Osteocyte (in vitro differentiated cells): ENCODE measurements around the gene CDC25B. TPM values are rescaled to one million over a fixed set of nuclear protein-coding genes. Genes with fewer than 3 reads are reported as not detected.
"Not testable (repeated sequence)": the region's sequence is repeated elsewhere in the genome, so short reads cannot be mapped to it uniquely, and the experiment has no call there.

Experiments used
- DNase-seq: peaks from one replicate; pipeline ENCODE4 v3.0.0; 2021; ENCODE audit warnings: mixed read lengths; ENCODE audit not compliant: unreplicated experiment; ENCODE audit errors: extremely low spot score
- H3K27ac Mint-ChIP-seq: one replicate; pipeline ENCODE4 v1.8.0; 2021; ENCODE audit warnings: mild to moderate bottlenecking, mixed read lengths; ENCODE audit not compliant: unreplicated experiment
- H3K27me3 Mint-ChIP-seq: one replicate; pipeline ENCODE4 v1.8.0; 2021; ENCODE audit warnings: mixed read lengths; ENCODE audit not compliant: unreplicated experiment
- H3K36me3 Mint-ChIP-seq: one replicate; pipeline ENCODE4 v1.8.0; 2021; ENCODE audit warnings: mixed read lengths; ENCODE audit not compliant: unreplicated experiment
- H3K4me1 Mint-ChIP-seq: one replicate; pipeline ENCODE4 v1.8.0; 2021; ENCODE audit warnings: mixed read lengths; ENCODE audit not compliant: unreplicated experiment
- H3K4me3 Mint-ChIP-seq: one replicate; pipeline ENCODE4 v1.8.0; 2021; ENCODE audit warnings: mild to moderate bottlenecking, moderate library complexity, mixed read lengths; ENCODE audit not compliant: unreplicated experiment
- H3K9me3 Mint-ChIP-seq: one replicate; pipeline ENCODE4 v1.8.0; 2021; ENCODE audit warnings: mixed read lengths; ENCODE audit not compliant: unreplicated experiment
- total RNA-seq: library from RNA; stranded (reverse); gene quantifications from 2 replicates; pipeline ENCODE4 v1.2.1, GENCODE V29; 2021
- TF ChIP-seq, protein P1 (sequence below): fragments of 200-600 bp; sonication (generic); IDR thresholded peaks from 2 replicates; pipeline ENCODE4 v1.5.0; 2021; ENCODE audit warnings: antibody characterized with exemption, mild to moderate bottlenecking, moderate library complexity

CDC25B gene
- total RNA-seq, 1 donor from 2014 or later = 197 TPM

GRCh38 chr20:3821996-3822395 is 25.9 kb downstream of the CDC25B start:
- peaks cover 32% of the 10 kb centered on the region for H3K4me1 Mint-ChIP-seq
- H3K27ac Mint-ChIP-seq = peak overlapping the region; percentile 98
- peaks cover 9% of the 10 kb centered on the region for H3K36me3 Mint-ChIP-seq
- no peaks in the 10 kb centered on the region for H3K9me3 Mint-ChIP-seq
- TF ChIP-seq, protein P1, sequence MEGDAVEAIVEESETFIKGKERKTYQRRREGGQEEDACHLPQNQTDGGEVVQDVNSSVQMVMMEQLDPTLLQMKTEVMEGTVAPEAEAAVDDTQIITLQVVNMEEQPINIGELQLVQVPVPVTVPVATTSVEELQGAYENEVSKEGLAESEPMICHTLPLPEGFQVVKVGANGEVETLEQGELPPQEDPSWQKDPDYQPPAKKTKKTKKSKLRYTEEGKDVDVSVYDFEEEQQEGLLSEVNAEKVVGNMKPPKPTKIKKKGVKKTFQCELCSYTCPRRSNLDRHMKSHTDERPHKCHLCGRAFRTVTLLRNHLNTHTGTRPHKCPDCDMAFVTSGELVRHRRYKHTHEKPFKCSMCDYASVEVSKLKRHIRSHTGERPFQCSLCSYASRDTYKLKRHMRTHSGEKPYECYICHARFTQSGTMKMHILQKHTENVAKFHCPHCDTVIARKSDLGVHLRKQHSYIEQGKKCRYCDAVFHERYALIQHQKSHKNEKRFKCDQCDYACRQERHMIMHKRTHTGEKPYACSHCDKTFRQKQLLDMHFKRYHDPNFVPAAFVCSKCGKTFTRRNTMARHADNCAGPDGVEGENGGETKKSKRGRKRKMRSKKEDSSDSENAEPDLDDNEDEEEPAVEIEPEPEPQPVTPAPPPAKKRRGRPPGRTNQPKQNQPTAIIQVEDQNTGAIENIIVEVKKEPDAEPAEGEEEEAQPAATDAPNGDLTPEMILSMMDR = no peak
- peak overlapping the region; percentile 85 for H3K4me3 Mint-ChIP-seq
- H3K27me3 Mint-ChIP-seq = no peaks in the 10 kb centered on the region
- DNase-seq = no peak

DNA sequence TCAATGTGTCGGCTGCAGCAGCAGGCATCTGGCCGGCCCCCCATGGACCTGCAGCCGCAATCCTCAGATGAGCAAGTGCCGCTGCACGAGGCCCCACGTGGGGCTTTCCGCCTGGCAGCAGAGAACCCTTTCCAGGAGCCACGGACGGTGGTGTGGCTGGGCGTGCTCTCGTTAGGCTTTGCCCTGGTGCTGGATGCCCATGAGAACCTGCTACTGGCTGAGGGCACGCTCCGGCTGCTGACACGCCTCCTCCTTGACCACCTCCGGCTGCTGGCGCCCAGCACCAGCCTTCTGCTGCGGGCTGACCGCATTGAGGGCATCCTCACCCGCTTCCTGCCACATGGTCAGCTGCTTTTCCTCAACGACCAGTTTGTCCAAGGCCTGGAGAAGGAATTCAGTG is 27.8 kb downstream of the CDC25B start:
- H3K27me3 Mint-ChIP-seq = no peaks in the 10 kb centered on the region
- TF ChIP-seq, protein P1 = no peak
- no peak overlapping the region for H3K4me3 Mint-ChIP-seq
- peaks cover 23% of the 10 kb centered on the region for H3K4me1 Mint-ChIP-seq
- H3K9me3 Mint-ChIP-seq = no peaks in the 10 kb centered on the region
- peaks cover 13% of the 10 kb centered on the region for H3K36me3 Mint-ChIP-seq
- no peak for DNase-seq
- no peak overlapping the region for H3K27ac Mint-ChIP-seq

DNA sequence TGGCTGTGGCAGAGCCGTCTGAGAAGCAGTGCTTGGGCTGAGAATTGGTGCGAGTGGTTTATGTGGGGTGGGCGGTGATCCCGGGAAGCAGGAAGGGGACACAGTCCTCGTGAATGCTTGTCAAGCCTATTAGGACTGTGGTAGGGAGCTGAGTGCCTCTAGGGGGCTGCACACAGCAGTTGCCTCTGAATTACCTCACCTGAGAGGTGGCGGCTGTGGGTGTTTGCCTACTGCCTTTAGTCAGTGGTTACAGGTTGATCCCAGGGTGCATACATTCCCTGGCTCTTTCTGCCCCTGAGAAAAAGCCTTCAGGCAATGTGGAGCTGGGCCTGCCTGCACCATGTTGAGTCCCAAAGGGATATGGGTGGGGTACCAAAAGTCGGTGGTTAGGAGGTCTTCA is 29.4 kb downstream of the CDC25B start:
- Mint-ChIP-seq H3K4me1 (peaks cover 12% of the 10 kb centered on the region), H3K27ac (no peak overlapping the region), H3K27me3 (no peaks in the 10 kb centered on the region), H3K4me3 (no peak overlapping the region), H3K36me3 (peaks cover 15% of the 10 kb centered on the region), H3K9me3 (no peaks in the 10 kb centered on the region)
- DNase-seq = no peak
- TF ChIP-seq, protein P1 = no peak

GRCh38 chr20:3826420-3826819 is 30.3 kb downstream of the CDC25B start:
- DNase-seq = no peak
- peaks cover 17% of the 10 kb centered on the region for H3K36me3 Mint-ChIP-seq
- no peak overlapping the region for H3K4me3 Mint-ChIP-seq
- no peaks in the 10 kb centered on the region for H3K27me3 Mint-ChIP-seq
- H3K27ac Mint-ChIP-seq = no peak overlapping the region
- TF ChIP-seq, protein P1 = no peak
- H3K4me1 Mint-ChIP-seq = peaks cover 5% of the 10 kb centered on the region
- no peaks in the 10 kb centered on the region for H3K9me3 Mint-ChIP-seq

- Mint-ChIP-seq H3K36me3 (peaks cover 10% of the 10 kb centered on the region), H3K9me3 (no peaks in the 10 kb centered on the region), H3K4me1 (no peaks in the 10 kb centered on the region), H3K4me3 (no peak overlapping the region), H3K27me3 (no peaks in the 10 kb centered on the region), H3K27ac (no peak overlapping the region)
- TF ChIP-seq, protein P1 = no peak
- DNase-seq = no peak
Measured at GRCh38 chr20:3828798-3829197, 32.7 kb downstream of the CDC25B start.

GRCh38 chr20:3829891-3830290 is 33.8 kb downstream of the CDC25B start:
- not testable (repeated sequence) for H3K27me3 Mint-ChIP-seq, H3K4me3 Mint-ChIP-seq, DNase-seq, H3K27ac Mint-ChIP-seq, H3K9me3 Mint-ChIP-seq, H3K4me1 Mint-ChIP-seq
- H3K36me3 Mint-ChIP-seq = peaks cover 10% of the 10 kb centered on the region
